Type B pancreatic cell (in vitro differentiated cells): Measurements from ENCODE around the gene FBXO46. TPM values are rescaled to one million over a fixed set of nuclear protein-coding genes. Genes with fewer than 3 reads are reported as not detected.
"Not testable (repeated sequence)": the region's sequence is repeated elsewhere in the genome, so short reads cannot be mapped to it uniquely, and the experiment has no call there.

Experiments
- DNase-seq: peaks from one replicate; pipeline ENCODE4 v3.0.0; 2021; ENCODE audit warnings: mixed read lengths; ENCODE audit not compliant: unreplicated experiment; ENCODE audit errors: extremely low spot score
- H3K27ac Mint-ChIP-seq: 2 replicates; pipeline ENCODE4 v1.8.0; 2021; ENCODE audit warnings: mild to moderate bottlenecking, mixed read lengths
- H3K27me3 Mint-ChIP-seq: 2 replicates; pipeline ENCODE4 v1.8.0; 2021; ENCODE audit warnings: mixed read lengths
- H3K36me3 Mint-ChIP-seq: 2 replicates; pipeline ENCODE4 v1.8.0; 2021; ENCODE audit warnings: mixed read lengths
- H3K4me1 Mint-ChIP-seq: one replicate; pipeline ENCODE4 v1.8.0; 2021; ENCODE audit warnings: mixed read lengths; ENCODE audit not compliant: unreplicated experiment
- H3K4me3 Mint-ChIP-seq: 2 replicates; pipeline ENCODE4 v1.8.0; 2021; ENCODE audit warnings: mild to moderate bottlenecking, mixed read lengths
- H3K9me3 Mint-ChIP-seq: 2 replicates; pipeline ENCODE4 v1.8.0; 2021; ENCODE audit warnings: mixed read lengths
- CTCF ChIP-seq: fragments of 200-600 bp; sonication (generic); conservative IDR thresholded peaks from 2 replicates; pipeline ENCODE4 v1.5.0; 2021; ENCODE audit warnings: antibody characterized with exemption, mild to moderate bottlenecking
- total RNA-seq: library from RNA; stranded (reverse); gene quantifications from 2 replicates; pipeline ENCODE4 v1.2.1, GENCODE V29; 2021; ENCODE audit warnings: low replicate concordance

FBXO46 gene
- total RNA-seq, 1 donor from 2014 or later = 37.5 TPM

DNA sequence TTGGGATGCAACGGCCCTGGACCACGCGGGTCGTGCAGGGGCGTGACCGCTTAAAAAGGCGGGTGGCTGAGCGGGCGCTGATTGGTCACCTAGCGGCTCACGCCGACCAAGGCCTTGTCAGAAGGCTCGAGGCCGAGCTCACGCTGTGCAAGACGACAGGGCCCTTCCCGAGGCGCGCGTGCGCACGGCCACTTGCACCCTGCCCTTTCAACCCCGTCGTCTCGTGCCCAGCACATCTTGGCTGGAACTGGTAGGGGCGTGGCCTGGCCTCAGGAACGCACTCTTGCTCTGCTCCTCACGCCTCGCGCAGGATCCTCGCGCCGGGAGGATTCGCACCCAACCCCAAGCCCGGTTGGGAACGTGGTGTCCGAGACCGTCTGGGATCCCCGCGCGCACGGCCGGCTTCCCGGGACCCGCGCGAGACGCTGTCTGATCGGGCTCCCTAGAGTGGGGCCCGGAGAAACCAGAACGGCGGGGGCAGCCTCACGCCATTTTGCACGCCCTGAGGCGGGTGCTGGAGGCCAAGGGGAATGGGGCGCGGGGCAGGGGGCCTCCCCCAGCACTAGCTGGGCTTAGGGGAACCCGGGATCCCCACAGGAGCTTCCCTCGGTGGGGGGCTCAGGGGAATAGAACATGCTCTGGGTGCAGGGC lies 2.6 kb upstream of the FBXO46 start, which contains the start of gene MEIOSIN:
TSS of gene MEIOSIN (plus strand) at position 280 of the 651 bp plus-strand sequence. CDS start 1,938 bp downstream, outside the sequence.
- Mint-ChIP-seq H3K27ac (no peak within 1 kb of the TSS), H3K4me3 (no peak within 1 kb of the TSS)
- DNase-seq = no peak

DNA sequence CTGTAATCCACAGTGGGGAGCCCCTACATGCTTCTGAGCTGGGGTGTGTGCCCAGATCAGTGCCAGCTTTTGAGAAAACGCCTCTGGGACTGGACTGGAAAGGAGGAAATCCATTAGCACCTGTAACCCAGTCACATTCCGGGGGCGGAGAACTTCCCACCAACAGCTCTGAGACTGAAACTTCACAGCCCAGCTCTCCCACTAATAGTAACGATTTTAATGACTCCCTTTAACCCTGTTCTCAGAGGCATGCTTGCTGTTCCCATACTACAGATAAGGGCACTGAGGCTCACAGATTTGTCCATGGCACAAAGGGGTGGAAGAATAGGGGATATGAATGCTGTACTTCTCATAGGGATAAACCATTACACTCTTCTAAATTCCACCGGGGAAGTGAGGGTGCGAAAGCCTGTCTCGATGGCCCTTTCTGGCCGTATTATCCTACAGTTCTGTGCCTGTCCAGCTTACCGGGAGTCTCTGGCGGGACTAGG lies 851 bp downstream of the FBXO46 start:
- peak overlapping the region; percentile 99 for H3K4me3 Mint-ChIP-seq
- DNase-seq = no peak

More for the DNA sequence above, 2.6 kb upstream of the FBXO46 start, which contains the start of gene MEIOSIN:
- Mint-ChIP-seq H3K36me3 (no peaks in the 10 kb centered on the region), H3K4me1 (peaks cover 14% of the 10 kb centered on the region), H3K27me3 (no peaks in the 10 kb centered on the region), H3K9me3 (no peaks in the 10 kb centered on the region)
- no peak for TF ChIP-seq CTCF

DNA sequence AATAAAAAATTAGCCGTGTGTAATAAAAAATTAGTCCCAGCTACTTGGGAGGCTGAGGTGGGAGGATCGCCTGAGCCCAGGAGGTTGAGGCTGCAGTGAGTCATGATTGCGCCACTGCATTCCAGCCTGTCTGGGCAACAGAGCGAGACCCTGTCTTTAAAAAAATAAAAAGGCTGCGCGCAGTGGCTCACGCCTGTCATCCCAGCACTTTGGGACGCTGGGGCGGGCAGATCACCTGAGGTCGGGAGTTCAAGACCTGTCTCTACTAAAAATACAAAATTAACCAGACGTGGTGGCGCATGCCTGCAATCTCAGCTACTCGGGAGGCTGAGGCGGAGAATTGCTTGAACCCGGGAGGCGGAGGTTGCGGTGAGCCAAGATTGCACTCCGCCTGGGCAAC lies 2.0 kb downstream of the FBXO46 start:
- peaks cover 14% of the 10 kb centered on the region for H3K4me1 Mint-ChIP-seq
- H3K9me3 Mint-ChIP-seq, DNase-seq, H3K27ac Mint-ChIP-seq, H3K4me3 Mint-ChIP-seq, H3K36me3 Mint-ChIP-seq, H3K27me3 Mint-ChIP-seq: not testable (repeated sequence)

More for the DNA sequence above, 851 bp downstream of the FBXO46 start:
- no peak for TF ChIP-seq CTCF
- peaks cover 17% of the 10 kb centered on the region for H3K4me1 Mint-ChIP-seq
- no peaks in the 10 kb centered on the region for H3K36me3 Mint-ChIP-seq
- H3K27me3 Mint-ChIP-seq = no peaks in the 10 kb centered on the region
- H3K27ac Mint-ChIP-seq = peak overlapping the region; percentile 94
- H3K9me3 Mint-ChIP-seq = no peaks in the 10 kb centered on the region

- H3K9me3 Mint-ChIP-seq, DNase-seq, H3K27ac Mint-ChIP-seq, H3K36me3 Mint-ChIP-seq, H3K27me3 Mint-ChIP-seq, H3K4me3 Mint-ChIP-seq: not testable (repeated sequence)
- H3K4me1 Mint-ChIP-seq = peaks cover 28% of the 10 kb centered on the region
These were observed 10.6 kb downstream of the FBXO46 start for GRCh38 chr19:45720065-45720464.

GRCh38 chr19:45717983-45718650 lies 12.6 kb downstream of the FBXO46 start:
- peak overlapping the region; percentile 90 for H3K4me3 Mint-ChIP-seq
- peaks cover 6% of the 10 kb centered on the region for H3K36me3 Mint-ChIP-seq
- H3K4me1 Mint-ChIP-seq = peaks cover 33% of the 10 kb centered on the region
- H3K9me3 Mint-ChIP-seq = no peaks in the 10 kb centered on the region
- no peak for TF ChIP-seq CTCF
- DNase-seq = no peak
- H3K27me3 Mint-ChIP-seq = no peaks in the 10 kb centered on the region
- H3K27ac Mint-ChIP-seq = peak overlapping the region; percentile 99

GRCh38 chr19:45717131-45717982 lies 13.3 kb downstream of the FBXO46 start:
- peak; percentile 23 for TF ChIP-seq CTCF
- Mint-ChIP-seq H3K9me3 (no peaks in the 10 kb centered on the region), H3K27me3 (no peaks in the 10 kb centered on the region), H3K4me3 (peak overlapping the region; percentile 90), H3K36me3 (peaks cover 6% of the 10 kb centered on the region), H3K4me1 (peaks cover 33% of the 10 kb centered on the region), H3K27ac (peak overlapping the region; percentile 99)
- DNase-seq = peak; percentile 99
